ENCODE measurements around the gene PHACTR4. TPM values are rescaled to one million over a fixed set of nuclear protein-coding genes. Genes with fewer than 3 reads are reported as not detected.
A peak's percentile ranks its signal among the peaks of the same experiment; 100 is the strongest.

The PHACTR4 gene
- total RNA-seq, 1 experiment from 2014 or later = 9.1 TPM

DNA sequence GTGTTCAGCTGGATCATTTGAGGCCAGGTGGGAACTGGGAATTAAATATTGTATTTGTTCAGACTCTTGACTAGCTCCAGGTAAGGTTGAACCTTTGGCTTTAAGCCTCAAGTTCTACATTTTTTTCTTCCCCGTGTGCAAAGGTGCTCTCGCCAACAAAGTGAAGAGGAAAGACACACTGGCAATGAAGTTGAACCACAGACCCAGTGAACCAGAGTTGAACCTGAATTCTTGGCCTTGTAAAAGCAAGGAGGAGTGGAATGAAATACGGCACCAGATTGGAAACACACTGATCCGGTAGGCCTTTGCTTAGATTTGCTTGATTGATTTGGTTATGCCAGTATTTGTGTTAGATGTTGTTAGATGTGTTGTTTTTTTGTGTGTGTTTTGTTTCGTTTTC lies 110.8 kb downstream of the PHACTR4 start:
- Histone ChIP-seq H3K4me3 (ENCODE audit: low read length) (no peak overlapping the region), H4K20me1 (ENCODE audit: low read length) (no peaks in the 10 kb centered on the region), H3K4me2 (ENCODE audit: low read length) (no peak overlapping the region), H3K9ac (ENCODE audit: low read length) (no peak overlapping the region), H3K9me3 (ENCODE audit: low read length) (no peaks in the 10 kb centered on the region), H2AFZ (ENCODE audit: low read length) (no peak overlapping the region), H3K9me2 (replicated peaks; ENCODE audit: low read length) (no peaks in the 10 kb centered on the region), H3K27me3 (ENCODE audit: low read length) (no peaks in the 10 kb centered on the region), H3K4me1 (ENCODE audit: insufficient read depth, low read length) (no peaks in the 10 kb centered on the region), H3K36me3 (ENCODE audit: low read depth, low read length) (peaks cover 33% of the 10 kb centered on the region), H3K27ac (ENCODE audit: low read length) (no peak overlapping the region), H3K79me2 (ENCODE audit: low read length) (no peaks in the 10 kb centered on the region), H3F3A (ENCODE audit: low read length, unreplicated experiment) (no peaks in the 10 kb centered on the region)
- BruUV-seq (replicated peaks) = no TSS peak
- ChIA-PET POLR2A (ENCODE audit: unreplicated experiment) (interaction anchor here (0.6 kb wide), 1 partner anchor 23 kb away, joined by 12 read pairs; no protein-coding TSS in a partner anchor), CTCF (no interaction called here)
- DNase-seq (no peak), ATAC-seq (no peak)
- intact Hi-C loops (cut with micrococcal nuclease) = no loop called here
- TF ChIP-seq EZH2phosphoT487 (IDR thresholded peaks at IDR 0.05; ENCODE audit: borderline replicate concordance, low read length) = no peak
- no peak for TF ChIP-seq EZH2 (IDR thresholded peaks at IDR 0.05; ENCODE audit: low read length, unreplicated experiment)
- TF ChIP-seq, protein P1, sequence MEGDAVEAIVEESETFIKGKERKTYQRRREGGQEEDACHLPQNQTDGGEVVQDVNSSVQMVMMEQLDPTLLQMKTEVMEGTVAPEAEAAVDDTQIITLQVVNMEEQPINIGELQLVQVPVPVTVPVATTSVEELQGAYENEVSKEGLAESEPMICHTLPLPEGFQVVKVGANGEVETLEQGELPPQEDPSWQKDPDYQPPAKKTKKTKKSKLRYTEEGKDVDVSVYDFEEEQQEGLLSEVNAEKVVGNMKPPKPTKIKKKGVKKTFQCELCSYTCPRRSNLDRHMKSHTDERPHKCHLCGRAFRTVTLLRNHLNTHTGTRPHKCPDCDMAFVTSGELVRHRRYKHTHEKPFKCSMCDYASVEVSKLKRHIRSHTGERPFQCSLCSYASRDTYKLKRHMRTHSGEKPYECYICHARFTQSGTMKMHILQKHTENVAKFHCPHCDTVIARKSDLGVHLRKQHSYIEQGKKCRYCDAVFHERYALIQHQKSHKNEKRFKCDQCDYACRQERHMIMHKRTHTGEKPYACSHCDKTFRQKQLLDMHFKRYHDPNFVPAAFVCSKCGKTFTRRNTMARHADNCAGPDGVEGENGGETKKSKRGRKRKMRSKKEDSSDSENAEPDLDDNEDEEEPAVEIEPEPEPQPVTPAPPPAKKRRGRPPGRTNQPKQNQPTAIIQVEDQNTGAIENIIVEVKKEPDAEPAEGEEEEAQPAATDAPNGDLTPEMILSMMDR (conservative IDR thresholded peaks at IDR 0.05; ENCODE audit: low read depth, low read length) = no peak

DNA sequence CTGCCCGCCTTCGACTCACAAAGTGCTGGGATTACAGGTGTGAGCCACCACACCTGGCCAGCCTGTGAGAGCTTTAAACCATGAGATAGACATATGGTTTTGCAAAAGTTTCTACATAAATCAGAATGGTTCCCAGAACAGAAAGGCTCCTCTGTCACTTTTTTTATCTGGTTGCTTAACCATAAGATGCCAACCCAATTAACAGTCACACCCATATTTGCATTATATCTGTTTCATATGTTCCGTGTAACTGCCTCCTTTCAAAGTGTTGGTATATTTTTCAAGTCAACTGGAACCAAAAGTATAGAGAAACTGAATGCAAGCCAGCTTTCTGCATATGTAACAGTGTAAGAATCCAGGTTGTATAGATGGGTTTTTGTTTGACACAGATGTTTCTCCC lies 112.6 kb downstream of the PHACTR4 start:
- H3K9ac ChIP-seq (ENCODE audit: low read length) = no peak overlapping the region
- TF ChIP-seq EZH2phosphoT487 (IDR thresholded peaks at IDR 0.05; ENCODE audit: borderline replicate concordance, low read length) (no peak), EZH2 (IDR thresholded peaks at IDR 0.05; ENCODE audit: low read length, unreplicated experiment) (no peak)
- TF ChIP-seq, protein P1 (conservative IDR thresholded peaks at IDR 0.05; ENCODE audit: low read depth, low read length) = no peak
- no peaks in the 10 kb centered on the region for H4K20me1 ChIP-seq (ENCODE audit: low read length)
- no peak overlapping the region for H3K27ac ChIP-seq (ENCODE audit: low read length)
- peak; percentile 65 for ATAC-seq
- no TSS peak for BruUV-seq (replicated peaks)
- no peak overlapping the region for H2AFZ ChIP-seq (ENCODE audit: low read length)
- POLR2A ChIA-PET (ENCODE audit: unreplicated experiment) = interaction anchor here (0.6 kb wide), 1 partner anchor 26 kb away, joined by 3 read pairs; no protein-coding TSS in a partner anchor
- H3K27me3 ChIP-seq (ENCODE audit: low read length) = no peaks in the 10 kb centered on the region
- no peaks in the 10 kb centered on the region for H3K9me3 ChIP-seq (ENCODE audit: low read length)
- H3K4me2 ChIP-seq (ENCODE audit: low read length) = no peak overlapping the region
- CTCF ChIA-PET = no interaction called here
- H3K79me2 ChIP-seq (ENCODE audit: low read length) = no peaks in the 10 kb centered on the region
- H3K36me3 ChIP-seq (ENCODE audit: low read depth, low read length) = peaks cover 30% of the 10 kb centered on the region
- H3K4me1 ChIP-seq (ENCODE audit: insufficient read depth, low read length) = no peaks in the 10 kb centered on the region
- H3F3A ChIP-seq (ENCODE audit: low read length, unreplicated experiment) = no peaks in the 10 kb centered on the region
- DNase-seq = no peak
- intact Hi-C loops (cut with micrococcal nuclease) = no loop called here
- H3K9me2 ChIP-seq (replicated peaks; ENCODE audit: low read length) = no peaks in the 10 kb centered on the region
- H3K4me3 ChIP-seq (ENCODE audit: low read length) = no peak overlapping the region

DNA sequence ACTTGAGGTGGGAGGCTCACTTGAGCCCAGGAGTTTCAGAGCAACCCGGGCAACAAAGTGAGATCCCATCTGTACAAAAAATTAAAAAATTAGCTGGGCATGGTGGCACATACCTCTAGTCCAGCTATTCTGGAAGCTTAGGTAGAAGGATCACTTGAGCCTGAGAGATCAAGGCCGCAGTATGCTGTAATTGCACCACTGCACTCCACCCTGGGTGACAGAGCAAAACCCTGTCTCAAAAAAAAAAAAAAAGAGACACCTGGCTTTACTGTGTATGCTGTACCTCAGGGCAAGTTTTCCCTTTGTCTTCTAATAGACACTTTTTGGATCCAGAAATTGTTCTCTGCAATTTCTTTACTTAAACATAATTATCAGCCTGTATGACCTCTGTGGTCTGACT lies 113.2 kb downstream of the PHACTR4 start:
- Histone ChIP-seq H3K79me2 (ENCODE audit: low read length) (no peaks in the 10 kb centered on the region), H3K27ac (ENCODE audit: low read length) (no peak overlapping the region), H3K4me1 (ENCODE audit: insufficient read depth, low read length) (no peaks in the 10 kb centered on the region), H3F3A (ENCODE audit: low read length, unreplicated experiment) (no peaks in the 10 kb centered on the region), H3K9me3 (ENCODE audit: low read length) (no peaks in the 10 kb centered on the region), H3K36me3 (ENCODE audit: low read depth, low read length) (peaks cover 28% of the 10 kb centered on the region), H3K4me3 (ENCODE audit: low read length) (no peak overlapping the region), H3K4me2 (ENCODE audit: low read length) (no peak overlapping the region), H4K20me1 (ENCODE audit: low read length) (no peaks in the 10 kb centered on the region), H3K9me2 (replicated peaks; ENCODE audit: low read length) (no peaks in the 10 kb centered on the region), H3K9ac (ENCODE audit: low read length) (no peak overlapping the region), H2AFZ (ENCODE audit: low read length) (no peak overlapping the region), H3K27me3 (ENCODE audit: low read length) (no peaks in the 10 kb centered on the region)
- no peak for DNase-seq
- ATAC-seq = no peak
- ChIA-PET POLR2A (ENCODE audit: unreplicated experiment) (no interaction called here), CTCF (no interaction called here)
- no TSS peak for BruUV-seq (replicated peaks)
- TF ChIP-seq, protein P1 (conservative IDR thresholded peaks at IDR 0.05; ENCODE audit: low read depth, low read length) = no peak
- TF ChIP-seq EZH2phosphoT487 (IDR thresholded peaks at IDR 0.05; ENCODE audit: borderline replicate concordance, low read length) (no peak), EZH2 (IDR thresholded peaks at IDR 0.05; ENCODE audit: low read length, unreplicated experiment) (no peak)
- intact Hi-C loops (cut with micrococcal nuclease) = no loop called here
